ENCODE measurements around the gene VPS35L.

Gene VPS35L

GRCh38 chr16:19698480-19699465 is 143.3 kb downstream of the VPS35L start:
- WGBS (ENCODE audit: extremely low coverage, insufficient coverage, low lambda C conversion rate) = no CpG with 5 or more reads among the region's 19 CpGs
- Histone ChIP-seq H2AK5ac (ENCODE audit: low read length) (no peak overlapping the region), H4K8ac (ENCODE audit: low read depth, low read length) (no peak overlapping the region), H3K27ac (ENCODE audit: low read depth, low read length) (no peak overlapping the region), H4K5ac (ENCODE audit: low read length) (no peak overlapping the region), H3K36me3 (ENCODE audit: control insufficient read depth, insufficient read depth, low read length) (peaks cover 8% of the 10 kb centered on the region), H3K23ac (ENCODE audit: low read length) (no peak overlapping the region), H3K4me1 (ENCODE audit: control insufficient read depth, low read depth, low read length) (no peaks in the 10 kb centered on the region), H3K79me2 (ENCODE audit: control insufficient read depth, insufficient read depth, low read length) (no peaks in the 10 kb centered on the region), H3K56ac (ENCODE audit: low read length) (no peak overlapping the region), H2BK5ac (ENCODE audit: low read length) (no peak overlapping the region), H3K4me3 (ENCODE audit: low read length) (no peak overlapping the region), H2BK15ac (replicated peaks; ENCODE audit: low read depth) (no peak overlapping the region), H3K18ac (ENCODE audit: low read length) (no peak overlapping the region), H3K27me3 (ENCODE audit: insufficient read depth, low read length, poor library complexity) (no peaks in the 10 kb centered on the region), H3K79me1 (ENCODE audit: low read length) (peaks cover 4% of the 10 kb centered on the region), H3K4ac (ENCODE audit: low read depth, low read length) (no peak overlapping the region), H2BK120ac (ENCODE audit: low read depth, low read length) (no peak overlapping the region), H3K4me2 (ENCODE audit: low read length) (no peak overlapping the region), H3K9ac (ENCODE audit: low read length) (no peak overlapping the region)
- DNase-seq = no peak

- Histone ChIP-seq H3K27ac (ENCODE audit: low read depth, low read length) (no peak overlapping the region), H3K4me2 (ENCODE audit: low read length) (no peak overlapping the region), H2BK120ac (ENCODE audit: low read depth, low read length) (no peak overlapping the region), H3K56ac (ENCODE audit: low read length) (no peak overlapping the region), H4K5ac (ENCODE audit: low read length) (no peak overlapping the region), H3K4me1 (ENCODE audit: control insufficient read depth, low read depth, low read length) (no peaks in the 10 kb centered on the region), H3K4ac (ENCODE audit: low read depth, low read length) (no peak overlapping the region), H3K9ac (ENCODE audit: low read length) (no peak overlapping the region), H2AK5ac (ENCODE audit: low read length) (no peak overlapping the region), H2BK5ac (ENCODE audit: low read length) (no peak overlapping the region), H3K79me1 (ENCODE audit: low read length) (peaks cover 5% of the 10 kb centered on the region), H3K36me3 (ENCODE audit: control insufficient read depth, insufficient read depth, low read length) (peaks cover 8% of the 10 kb centered on the region), H3K27me3 (ENCODE audit: insufficient read depth, low read length, poor library complexity) (no peaks in the 10 kb centered on the region), H3K4me3 (ENCODE audit: low read length) (no peak overlapping the region), H4K8ac (ENCODE audit: low read depth, low read length) (no peak overlapping the region), H3K79me2 (ENCODE audit: control insufficient read depth, insufficient read depth, low read length) (peaks cover under 1% of the 10 kb centered on the region), H2BK15ac (replicated peaks; ENCODE audit: low read depth) (no peak overlapping the region), H3K18ac (ENCODE audit: low read length) (no peak overlapping the region), H3K23ac (ENCODE audit: low read length) (no peak overlapping the region)
- DNase-seq = no peak
- no CpG with 5 or more reads among the region's 8 CpGs for WGBS (ENCODE audit: extremely low coverage, insufficient coverage, low lambda C conversion rate)
These were observed 144.0 kb downstream of the VPS35L start for GRCh38 chr16:19699472-19699871.

- no peak overlapping the region for H4K8ac ChIP-seq (ENCODE audit: low read depth, low read length)
- H3K27ac ChIP-seq (ENCODE audit: low read depth, low read length) = no peak overlapping the region
- peaks cover 16% of the 10 kb centered on the region for H3K36me3 ChIP-seq (ENCODE audit: control insufficient read depth, insufficient read depth, low read length)
These were observed 144.8 kb downstream of the VPS35L start for GRCh38 chr16:19700319-19700781.

GRCh38 chr16:19701091-19701490 is 145.6 kb downstream of the VPS35L start:
- H3K4me2 ChIP-seq (ENCODE audit: low read length) = no peak overlapping the region
- H2AK5ac ChIP-seq (ENCODE audit: low read length) = no peak overlapping the region
- no peak overlapping the region for H4K8ac ChIP-seq (ENCODE audit: low read depth, low read length)
- no CpG with 5 or more reads among the region's 3 CpGs for WGBS (ENCODE audit: extremely low coverage, insufficient coverage, low lambda C conversion rate)
- H3K4me3 ChIP-seq (ENCODE audit: low read length) = no peak overlapping the region
- no peak overlapping the region for H3K9ac ChIP-seq (ENCODE audit: low read length)
- H3K4ac ChIP-seq (ENCODE audit: low read depth, low read length) = no peak overlapping the region
- DNase-seq = no peak
- no peak overlapping the region for H2BK15ac ChIP-seq (replicated peaks; ENCODE audit: low read depth)
- H3K79me1 ChIP-seq (ENCODE audit: low read length) = peaks cover 13% of the 10 kb centered on the region
- no peak overlapping the region for H4K5ac ChIP-seq (ENCODE audit: low read length)
- H2BK5ac ChIP-seq (ENCODE audit: low read length) = no peak overlapping the region
- no peak overlapping the region for H3K56ac ChIP-seq (ENCODE audit: low read length)
- H3K36me3 ChIP-seq (ENCODE audit: control insufficient read depth, insufficient read depth, low read length) = peaks cover 17% of the 10 kb centered on the region
- H3K27me3 ChIP-seq (ENCODE audit: insufficient read depth, low read length, poor library complexity) = no peaks in the 10 kb centered on the region
- H3K4me1 ChIP-seq (ENCODE audit: control insufficient read depth, low read depth, low read length) = no peaks in the 10 kb centered on the region
- peaks cover 2% of the 10 kb centered on the region for H3K79me2 ChIP-seq (ENCODE audit: control insufficient read depth, insufficient read depth, low read length)
- no peak overlapping the region for H3K18ac ChIP-seq (ENCODE audit: low read length)
- H3K23ac ChIP-seq (ENCODE audit: low read length) = no peak overlapping the region
- H2BK120ac ChIP-seq (ENCODE audit: low read depth, low read length) = no peak overlapping the region
- no peak overlapping the region for H3K27ac ChIP-seq (ENCODE audit: low read depth, low read length)

More at GRCh38 chr16:19700319-19700781, 144.8 kb downstream of the VPS35L start:
- Histone ChIP-seq H3K4me2 (ENCODE audit: low read length) (no peak overlapping the region), H3K79me1 (ENCODE audit: low read length) (peaks cover 13% of the 10 kb centered on the region), H3K9ac (ENCODE audit: low read length) (no peak overlapping the region), H3K4ac (ENCODE audit: low read depth, low read length) (no peak overlapping the region), H3K4me1 (ENCODE audit: control insufficient read depth, low read depth, low read length) (no peaks in the 10 kb centered on the region), H2BK120ac (ENCODE audit: low read depth, low read length) (no peak overlapping the region), H3K4me3 (ENCODE audit: low read length) (no peak overlapping the region), H2BK15ac (replicated peaks; ENCODE audit: low read depth) (no peak overlapping the region), H2AK5ac (ENCODE audit: low read length) (no peak overlapping the region), H3K18ac (ENCODE audit: low read length) (no peak overlapping the region), H3K23ac (ENCODE audit: low read length) (no peak overlapping the region), H3K56ac (ENCODE audit: low read length) (no peak overlapping the region), H3K79me2 (ENCODE audit: control insufficient read depth, insufficient read depth, low read length) (peaks cover 2% of the 10 kb centered on the region), H2BK5ac (ENCODE audit: low read length) (no peak overlapping the region), H4K5ac (ENCODE audit: low read length) (no peak overlapping the region), H3K27me3 (ENCODE audit: insufficient read depth, low read length, poor library complexity) (no peaks in the 10 kb centered on the region)
- DNase-seq = no peak
- WGBS (ENCODE audit: extremely low coverage, insufficient coverage, low lambda C conversion rate) = no CpG with 5 or more reads among the region's 6 CpGs

GRCh38 chr16:19703172-19703889 is 147.8 kb downstream of the VPS35L start:
- no peak overlapping the region for H2BK15ac ChIP-seq (replicated peaks; ENCODE audit: low read depth)
- H2BK120ac ChIP-seq (ENCODE audit: low read depth, low read length) = no peak overlapping the region
- H4K5ac ChIP-seq (ENCODE audit: low read length) = no peak overlapping the region
- peaks cover 12% of the 10 kb centered on the region for H3K79me2 ChIP-seq (ENCODE audit: control insufficient read depth, insufficient read depth, low read length)
- H3K23ac ChIP-seq (ENCODE audit: low read length) = no peak overlapping the region
- no peak for DNase-seq
- H3K9ac ChIP-seq (ENCODE audit: low read length) = no peak overlapping the region
- peaks cover 2% of the 10 kb centered on the region for H3K4me1 ChIP-seq (ENCODE audit: control insufficient read depth, low read depth, low read length)
- H3K56ac ChIP-seq (ENCODE audit: low read length) = no peak overlapping the region
- H4K8ac ChIP-seq (ENCODE audit: low read depth, low read length) = no peak overlapping the region
- no peak overlapping the region for H3K4me3 ChIP-seq (ENCODE audit: low read length)
- no CpG with 5 or more reads among the region's 6 CpGs for WGBS (ENCODE audit: extremely low coverage, insufficient coverage, low lambda C conversion rate)
- no peak overlapping the region for H3K4me2 ChIP-seq (ENCODE audit: low read length)
- H2BK5ac ChIP-seq (ENCODE audit: low read length) = no peak overlapping the region
- H3K18ac ChIP-seq (ENCODE audit: low read length) = no peak overlapping the region
- no peaks in the 10 kb centered on the region for H3K27me3 ChIP-seq (ENCODE audit: insufficient read depth, low read length, poor library complexity)
- H3K4ac ChIP-seq (ENCODE audit: low read depth, low read length) = no peak overlapping the region
- peaks cover 21% of the 10 kb centered on the region for H3K79me1 ChIP-seq (ENCODE audit: low read length)
- H3K27ac ChIP-seq (ENCODE audit: low read depth, low read length) = no peak overlapping the region
- peaks cover 18% of the 10 kb centered on the region for H3K36me3 ChIP-seq (ENCODE audit: control insufficient read depth, insufficient read depth, low read length)
- H2AK5ac ChIP-seq (ENCODE audit: low read length) = no peak overlapping the region

Data from mesendoderm (in vitro differentiated cells).